ACHN (cell line): Measurements from ENCODE around the gene PITPNM3.
A peak's percentile ranks its signal among the peaks of the same experiment; 100 is the strongest.

Source experiments
- DNase-seq: peaks from one replicate; pipeline ENCODE4 v3.0.0-alpha.2; 2015
- in situ Hi-C: cut with HindIII; loops from 2 replicates; pipeline ENCODE4 v1.10.0; 2017; ENCODE audit warnings: low sequenced_read_pairs, low pct_ligation_motif_present, low pct_unique_long_range_greater_than_20kb

Gene PITPNM3

DNA sequence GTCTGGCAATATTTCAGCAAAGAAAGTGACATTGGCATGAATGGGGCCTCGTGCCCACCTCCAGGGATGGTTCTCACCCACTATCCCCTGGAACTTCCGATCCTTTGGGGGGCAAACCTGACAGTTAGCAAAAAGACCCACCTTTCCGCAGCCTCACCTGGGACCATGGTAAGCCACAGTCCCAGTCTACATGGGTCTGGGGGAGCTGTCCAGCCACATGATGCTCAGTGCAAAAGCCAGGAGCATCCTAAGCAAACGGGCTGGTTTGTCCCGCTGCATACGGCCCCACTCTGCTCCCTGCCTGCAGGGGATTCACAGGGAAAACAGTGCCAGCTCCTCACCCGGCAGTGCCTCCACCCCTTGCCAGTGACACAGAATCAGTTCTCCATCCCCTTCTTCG is 140.7 kb downstream of the PITPNM3 start:
- in situ Hi-C loops = no loop called here

DNA sequence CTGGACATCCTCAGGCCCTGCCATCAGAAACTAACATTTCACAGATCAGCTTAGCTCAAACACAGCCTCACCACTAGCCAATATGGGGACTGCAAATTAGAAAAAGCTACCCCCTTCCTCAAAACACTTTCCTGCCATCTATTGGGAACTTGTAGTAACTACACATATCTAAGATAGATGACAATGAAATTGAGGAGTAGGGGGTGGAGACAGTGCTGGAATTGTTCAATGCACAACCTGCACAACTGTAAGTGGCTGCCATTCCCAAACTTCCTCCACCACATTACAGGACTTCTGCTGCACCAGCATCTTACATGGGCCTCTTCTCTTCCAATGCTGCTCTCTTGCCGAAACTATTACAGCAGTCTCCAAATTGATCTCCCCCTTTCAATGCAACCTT is 143.3 kb downstream of the PITPNM3 start:
- peak; percentile 71 for DNase-seq
- in situ Hi-C loops = no loop called here

More for the DNA sequence above, 140.7 kb downstream of the PITPNM3 start:
- no peak for DNase-seq

DNA sequence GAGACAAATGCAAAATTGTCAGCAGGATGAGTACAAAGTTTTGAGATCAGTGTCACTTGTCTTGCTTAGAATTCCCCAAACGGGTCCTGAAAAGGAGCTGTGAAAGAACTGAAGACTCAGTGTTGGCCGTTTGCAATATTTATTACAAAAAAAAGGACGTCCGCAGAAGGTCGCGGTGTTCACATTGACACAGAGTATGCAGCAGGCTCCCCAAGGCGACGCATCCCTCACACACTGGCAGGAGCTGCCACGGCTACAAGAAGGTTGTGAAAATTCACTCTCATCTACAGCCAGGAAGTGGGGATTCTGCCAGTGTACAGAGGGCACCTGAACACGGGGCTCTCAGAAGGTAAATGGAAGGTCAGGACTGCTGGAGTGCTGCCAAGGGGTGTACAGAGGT is 147.6 kb downstream of the PITPNM3 start:
- in situ Hi-C loops = no loop called here
- DNase-seq = no peak

DNA sequence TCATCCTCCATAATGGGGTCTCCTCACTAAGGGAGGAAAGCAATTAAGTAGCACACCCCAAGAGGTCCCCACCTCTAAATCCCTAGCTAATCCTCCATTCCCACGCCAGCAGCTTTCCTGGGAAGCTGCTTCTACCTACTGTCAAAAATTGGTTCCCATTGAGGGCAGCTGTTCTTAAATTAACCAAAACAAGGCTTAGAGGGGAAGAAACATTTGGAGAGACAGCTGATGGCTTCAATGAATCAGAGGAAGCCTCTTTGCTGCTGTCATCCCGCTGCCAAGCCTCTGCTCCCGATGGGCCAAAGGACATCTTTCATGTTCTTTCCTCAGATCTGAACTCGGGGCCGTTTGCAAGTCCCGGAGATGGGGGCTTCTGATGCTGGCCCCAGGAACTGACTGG is 148.1 kb downstream of the PITPNM3 start:
- in situ Hi-C loops = no loop called here
- DNase-seq = no peak

DNA sequence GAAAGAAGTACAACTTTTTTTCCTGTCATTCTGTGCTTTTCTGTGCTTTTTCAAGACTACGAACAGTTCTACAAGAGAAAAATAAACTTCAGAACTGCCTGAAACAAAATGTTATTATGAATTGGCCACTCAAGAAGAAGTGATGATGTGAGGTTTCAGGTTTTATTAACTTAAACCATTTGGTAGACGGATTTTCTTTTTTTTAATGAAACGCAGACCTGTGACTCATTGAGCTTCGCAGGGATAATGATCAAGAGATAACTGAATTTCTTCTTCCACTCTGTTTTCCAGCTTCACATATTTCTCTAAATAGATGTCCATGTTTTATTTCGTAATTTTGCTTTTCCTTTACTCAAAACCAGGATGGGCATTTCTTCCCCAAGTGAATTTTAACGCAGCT is 154.1 kb downstream of the PITPNM3 start:
- in situ Hi-C loops = no loop called here
- DNase-seq = no peak
